Calu3 (cell line): Measurements from ENCODE around the gene DAPK2. TPM values are rescaled to one million over a fixed set of nuclear protein-coding genes. Genes with fewer than 3 reads are reported as not detected.

Experiments
- BruUV-seq: library from RNA; stranded (reverse); fragments of 400-500 nt; replicated peaks from 2 replicates; lab custom pipeline; 2021; lab: Mats Ljungman, UMichigan
- CTCF ChIA-PET: fragments of 300-600 bp; sonication (Branson Sonifier 250); formaldehyde crosslinking; loops from one replicate; lab custom pipeline; 2022; ENCODE audit warnings: antibody characterized with exemption; lab: Charles Lee
- DNase-seq: peaks from one replicate; pipeline ENCODE4 v3.0.0; 2022
- H3K27ac Mint-ChIP-seq: one replicate; pipeline ENCODE4 v1.8.0; 2022; ENCODE audit warnings: mixed read lengths; ENCODE audit not compliant: unreplicated experiment
- H3K27me3 Mint-ChIP-seq: one replicate; pipeline ENCODE4 v1.8.0; 2022; ENCODE audit warnings: mixed read lengths; ENCODE audit not compliant: unreplicated experiment
- H3K36me3 Mint-ChIP-seq: one replicate; pipeline ENCODE4 v1.8.0; 2022; ENCODE audit warnings: mild to moderate bottlenecking, moderate library complexity, mixed read lengths; ENCODE audit not compliant: insufficient read depth, unreplicated experiment
- H3K4me1 Mint-ChIP-seq: one replicate; pipeline ENCODE4 v1.8.0; 2022; ENCODE audit warnings: mild to moderate bottlenecking, low read depth, mixed read lengths; ENCODE audit not compliant: unreplicated experiment
- H3K4me3 Mint-ChIP-seq: one replicate; pipeline ENCODE4 v1.8.0; 2022; ENCODE audit warnings: mild to moderate bottlenecking, low read depth, moderate library complexity, mixed read lengths; ENCODE audit not compliant: unreplicated experiment
- H3K9me3 Mint-ChIP-seq: one replicate; pipeline ENCODE4 v1.8.0; 2022; ENCODE audit warnings: low read depth, mixed read lengths; ENCODE audit not compliant: unreplicated experiment
- intact Hi-C: fragments of 100-400 bp; cut with micrococcal nuclease; formaldehyde crosslinking; loops from one replicate; pipeline ENCODE4 v1.10.0; 2022; ENCODE audit not compliant: unreplicated experiment
- total RNA-seq: library from RNA; stranded (reverse); gene quantifications from 2 replicates; pipeline ENCODE4 v1.2.3, GENCODE V29; 2022
- TF ChIP-seq, protein P1 (sequence below): fragments of 200-600 bp; IDR thresholded peaks from one replicate; pipeline ENCODE4 v1.8.0; 2022; ENCODE audit warnings: antibody characterized with exemption; ENCODE audit not compliant: unreplicated experiment

The DAPK2 gene
- total RNA-seq, 1 experiment from 2014 or later = 1.1 TPM

DNA sequence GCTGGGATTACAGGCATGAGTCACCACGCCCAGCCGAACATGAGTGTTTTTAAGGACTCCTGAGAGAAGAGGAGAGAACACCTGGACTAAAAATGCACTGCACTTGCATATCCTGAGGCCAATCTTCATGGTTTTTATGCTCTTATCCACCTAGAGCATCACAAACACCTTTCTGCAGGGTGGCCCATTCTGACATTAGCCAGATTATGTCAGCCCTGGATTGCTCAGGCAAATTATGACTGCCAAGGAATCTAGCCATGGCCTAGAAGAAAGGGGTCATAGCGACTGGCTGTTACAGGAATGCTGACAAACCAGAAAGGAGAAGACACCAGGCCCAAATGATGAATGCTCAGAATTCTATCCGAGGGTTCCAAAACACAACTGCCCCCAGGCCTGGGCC, 171.7 kb downstream of the DAPK2 start:
- CTCF ChIA-PET = interaction anchor here (0.6 kb wide), 1 partner anchor 179 kb away, joined by 4 read pairs; no protein-coding TSS in a partner anchor
- no peaks in the 10 kb centered on the region for H3K36me3 Mint-ChIP-seq
- H3K27ac Mint-ChIP-seq = no peak overlapping the region
- intact Hi-C loops = no loop called here
- H3K4me1 Mint-ChIP-seq = peaks cover 5% of the 10 kb centered on the region
- peaks cover 55% of the 10 kb centered on the region for H3K27me3 Mint-ChIP-seq
- H3K4me3 Mint-ChIP-seq = no peak overlapping the region
- H3K9me3 Mint-ChIP-seq = no peaks in the 10 kb centered on the region
- no peak for DNase-seq
- TF ChIP-seq, protein P1, sequence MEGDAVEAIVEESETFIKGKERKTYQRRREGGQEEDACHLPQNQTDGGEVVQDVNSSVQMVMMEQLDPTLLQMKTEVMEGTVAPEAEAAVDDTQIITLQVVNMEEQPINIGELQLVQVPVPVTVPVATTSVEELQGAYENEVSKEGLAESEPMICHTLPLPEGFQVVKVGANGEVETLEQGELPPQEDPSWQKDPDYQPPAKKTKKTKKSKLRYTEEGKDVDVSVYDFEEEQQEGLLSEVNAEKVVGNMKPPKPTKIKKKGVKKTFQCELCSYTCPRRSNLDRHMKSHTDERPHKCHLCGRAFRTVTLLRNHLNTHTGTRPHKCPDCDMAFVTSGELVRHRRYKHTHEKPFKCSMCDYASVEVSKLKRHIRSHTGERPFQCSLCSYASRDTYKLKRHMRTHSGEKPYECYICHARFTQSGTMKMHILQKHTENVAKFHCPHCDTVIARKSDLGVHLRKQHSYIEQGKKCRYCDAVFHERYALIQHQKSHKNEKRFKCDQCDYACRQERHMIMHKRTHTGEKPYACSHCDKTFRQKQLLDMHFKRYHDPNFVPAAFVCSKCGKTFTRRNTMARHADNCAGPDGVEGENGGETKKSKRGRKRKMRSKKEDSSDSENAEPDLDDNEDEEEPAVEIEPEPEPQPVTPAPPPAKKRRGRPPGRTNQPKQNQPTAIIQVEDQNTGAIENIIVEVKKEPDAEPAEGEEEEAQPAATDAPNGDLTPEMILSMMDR = no peak
- no TSS peak for BruUV-seq

- H3K27me3 Mint-ChIP-seq = peaks cover 71% of the 10 kb centered on the region
- peaks cover 8% of the 10 kb centered on the region for H3K4me1 Mint-ChIP-seq
- H3K36me3 Mint-ChIP-seq = no peaks in the 10 kb centered on the region
- H3K27ac Mint-ChIP-seq = no peak overlapping the region
- DNase-seq = no peak
- H3K9me3 Mint-ChIP-seq = no peaks in the 10 kb centered on the region
- CTCF ChIA-PET = no interaction called here
- intact Hi-C loops = no loop called here
- TF ChIP-seq, protein P1 = no peak
- BruUV-seq = no TSS peak
- no peak overlapping the region for H3K4me3 Mint-ChIP-seq
Observed at GRCh38 chr15:63872759-63873510, 173.3 kb downstream of the DAPK2 start.

GRCh38 chr15:63870487-63871209, 175.6 kb downstream of the DAPK2 start:
- H3K36me3 Mint-ChIP-seq = no peaks in the 10 kb centered on the region
- TF ChIP-seq, protein P1 = no peak
- BruUV-seq = no TSS peak
- H3K27ac Mint-ChIP-seq = no peak overlapping the region
- H3K27me3 Mint-ChIP-seq = peaks cover 78% of the 10 kb centered on the region
- CTCF ChIA-PET = interaction anchor here (0.6 to 1.5 kb wide), 9 partner anchors 9 to 261 kb away, joined by 3 to 7 read pairs (median 4); no protein-coding TSS in a partner anchor
- H3K4me1 Mint-ChIP-seq = peaks cover 8% of the 10 kb centered on the region
- H3K9me3 Mint-ChIP-seq = no peaks in the 10 kb centered on the region
- DNase-seq = peak; percentile 53
- intact Hi-C loops = no loop called here
- no peak overlapping the region for H3K4me3 Mint-ChIP-seq

DNA sequence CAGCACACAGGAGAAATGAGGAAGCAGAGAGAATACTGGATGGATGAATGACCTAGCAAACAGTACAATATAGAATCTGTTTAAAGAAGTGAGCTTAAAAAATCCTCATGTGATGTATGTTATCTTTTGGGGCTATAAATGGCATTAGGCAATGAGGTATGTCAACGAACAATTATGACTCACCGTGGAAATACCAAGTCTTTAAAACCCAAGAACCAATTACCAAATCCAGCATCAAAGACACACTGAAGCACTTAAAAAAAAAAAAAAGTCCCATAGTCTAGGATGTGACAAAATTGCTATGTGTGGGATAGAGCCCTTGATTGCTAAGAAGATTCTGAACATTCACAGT, 176.3 kb downstream of the DAPK2 start:
- TF ChIP-seq, protein P1 = no peak
- no TSS peak for BruUV-seq
- Mint-ChIP-seq H3K4me1 (peaks cover 8% of the 10 kb centered on the region), H3K36me3 (no peaks in the 10 kb centered on the region), H3K4me3 (no peak overlapping the region), H3K27me3 (peaks cover 72% of the 10 kb centered on the region), H3K9me3 (no peaks in the 10 kb centered on the region), H3K27ac (no peak overlapping the region)
- CTCF ChIA-PET = interaction anchor here (0.7 to 1.5 kb wide), 9 partner anchors 9 to 260 kb away, joined by 3 to 7 read pairs (median 4); no protein-coding TSS in a partner anchor
- no peak for DNase-seq
- intact Hi-C loops = no loop called here
